ENCODE measurements around the gene HEPHL1.

DNA sequence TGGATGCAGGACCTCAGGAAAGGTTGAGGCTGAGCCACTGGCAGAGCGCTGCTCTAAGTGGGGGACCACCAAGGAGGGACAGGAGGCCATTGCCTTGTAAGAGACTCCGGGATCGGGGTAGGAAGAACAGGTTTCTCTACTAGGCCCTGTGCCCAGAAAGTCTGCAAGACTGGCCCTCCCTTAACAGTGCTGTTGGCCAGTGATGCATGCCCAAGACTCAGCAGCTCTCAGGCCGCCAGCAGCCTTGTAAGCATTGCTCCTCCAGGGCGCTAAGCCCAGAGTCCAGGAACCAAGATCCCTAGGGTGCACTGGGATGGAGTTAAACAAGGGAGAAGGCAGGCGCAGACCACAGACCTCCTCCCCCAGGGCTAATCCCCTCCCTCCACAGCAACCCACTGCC is 68.2 kb downstream of the HEPHL1 start:
- TF ChIP-seq ZNF274 (IDR thresholded peaks at IDR 0.05; ENCODE audit: low read depth, low read length): no peak
- no peak for TF ChIP-seq YY1 (IDR thresholded peaks at IDR 0.05; ENCODE audit: insufficient read depth, insufficient read length)
